Stimulated activated naive CD4-positive, alpha-beta T cell (primary cell): ENCODE results near the gene LASP1NB.
"Not testable (repeated sequence)": the region's sequence is repeated elsewhere in the genome, so short reads cannot be mapped to it uniquely, and the experiment has no call there.

Source experiments
- DNase-seq, 6 experiments: peaks; one replicate each; lab custom pipeline; 2025; lab: John Stamatoyannopoulos, UW

The LASP1NB gene

DNA sequence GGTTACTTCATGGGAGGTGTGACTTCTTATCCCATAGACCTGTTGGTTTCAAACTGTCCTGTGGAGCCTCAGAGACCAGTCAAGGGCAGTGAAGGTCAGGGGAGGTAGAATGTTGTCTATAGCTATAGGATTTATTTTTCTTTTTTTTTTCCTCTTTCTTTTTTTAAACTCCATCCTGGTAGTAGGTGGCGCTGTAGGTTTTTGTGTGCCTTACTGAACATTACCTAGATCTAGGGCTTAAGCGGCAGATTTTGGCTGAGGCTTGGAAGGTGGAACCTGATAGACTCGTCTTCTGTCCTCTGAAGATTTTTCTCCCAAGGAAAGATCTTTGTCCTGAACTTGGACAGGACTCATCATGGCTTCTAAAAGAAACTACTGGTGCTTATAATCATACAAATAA is 8.2 kb upstream of the LASP1NB start:
- DNase-seq, result no peak

DNA sequence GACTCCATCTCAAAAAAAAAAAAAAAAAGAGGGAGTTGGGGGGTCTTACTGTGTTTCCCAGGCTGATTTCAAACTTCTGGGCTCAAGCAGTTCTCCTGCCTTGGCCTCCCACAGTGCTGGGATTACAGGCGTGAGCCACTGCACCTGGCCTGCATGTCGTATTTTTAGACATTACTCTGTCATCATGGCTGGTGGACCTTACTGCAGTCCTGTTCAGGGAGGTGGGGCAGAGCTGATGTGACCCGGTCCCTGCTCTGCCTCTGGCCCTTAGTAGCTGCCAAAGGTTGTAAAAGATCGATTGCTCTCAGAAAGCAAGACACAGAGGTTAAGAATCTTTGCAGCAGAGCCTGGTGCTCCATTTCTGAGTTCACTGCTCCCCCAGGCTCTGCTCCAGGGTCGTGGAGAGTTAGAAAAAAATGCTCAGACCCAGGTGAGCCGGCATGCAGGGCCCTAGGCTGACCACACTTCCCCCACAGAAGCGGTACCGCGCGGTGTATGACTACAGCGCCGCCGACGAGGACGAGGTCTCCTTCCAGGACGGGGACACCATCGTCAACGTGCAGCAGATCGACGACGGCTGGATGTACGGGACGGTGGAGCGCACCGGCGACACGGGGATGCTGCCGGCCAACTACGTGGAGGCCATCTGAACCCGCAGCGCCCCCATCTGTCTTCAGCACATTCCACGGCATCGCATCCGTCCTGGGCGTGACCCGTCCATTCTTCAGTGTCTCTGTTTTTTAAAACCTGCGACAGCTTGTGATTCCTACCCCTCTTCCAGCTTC is 7.1 kb upstream of the LASP1NB start:
- DNase-seq, result no peak

DNA sequence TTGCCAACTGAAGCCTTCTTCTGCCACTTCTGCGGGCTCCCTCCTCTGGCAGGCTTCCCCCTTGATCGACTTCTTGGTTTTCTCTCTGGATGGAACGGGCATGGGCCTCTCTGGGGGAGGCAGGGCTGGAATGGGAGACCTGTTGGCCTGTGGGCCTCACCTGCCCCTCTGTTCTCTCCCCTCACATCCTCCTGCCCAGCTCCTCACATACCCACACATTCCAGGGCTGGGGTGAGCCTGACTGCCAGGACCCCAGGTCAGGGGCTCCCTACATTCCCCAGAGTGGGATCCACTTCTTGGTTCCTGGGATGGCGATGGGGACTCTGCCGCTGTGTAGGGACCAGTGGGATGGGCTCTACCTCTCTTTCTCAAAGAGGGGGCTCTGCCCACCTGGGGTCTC is 6.5 kb upstream of the LASP1NB start:
- DNase-seq, result no peak

DNA sequence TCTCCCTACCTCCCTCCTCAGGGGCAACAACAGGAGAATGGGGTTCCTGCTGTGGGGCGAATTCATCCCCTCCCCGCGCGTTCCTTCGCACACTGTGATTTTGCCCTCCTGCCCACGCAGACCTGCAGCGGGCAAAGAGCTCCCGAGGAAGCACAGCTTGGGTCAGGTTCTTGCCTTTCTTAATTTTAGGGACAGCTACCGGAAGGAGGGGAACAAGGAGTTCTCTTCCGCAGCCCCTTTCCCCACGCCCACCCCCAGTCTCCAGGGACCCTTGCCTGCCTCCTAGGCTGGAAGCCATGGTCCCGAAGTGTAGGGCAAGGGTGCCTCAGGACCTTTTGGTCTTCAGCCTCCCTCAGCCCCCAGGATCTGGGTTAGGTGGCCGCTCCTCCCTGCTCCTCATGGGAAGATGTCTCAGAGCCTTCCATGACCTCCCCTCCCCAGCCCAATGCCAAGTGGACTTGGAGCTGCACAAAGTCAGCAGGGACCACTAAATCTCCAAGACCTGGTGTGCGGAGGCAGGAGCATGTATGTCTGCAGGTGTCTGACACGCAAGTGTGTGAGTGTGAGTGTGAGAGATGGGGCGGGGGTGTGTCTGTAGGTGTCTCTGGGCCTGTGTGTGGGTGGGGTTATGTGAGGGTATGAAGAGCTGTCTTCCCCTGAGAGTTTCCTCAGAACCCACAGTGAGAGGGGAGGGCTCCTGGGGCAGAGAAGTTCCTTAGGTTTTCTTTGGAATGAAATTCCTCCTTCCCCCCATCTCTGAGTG is 5.9 kb upstream of the LASP1NB start:
- no peak for DNase-seq

- DNase-seq, result no peak
These were observed 4.8 kb upstream of the LASP1NB start for GRCh38 chr17:38920374-38921291.

DNA sequence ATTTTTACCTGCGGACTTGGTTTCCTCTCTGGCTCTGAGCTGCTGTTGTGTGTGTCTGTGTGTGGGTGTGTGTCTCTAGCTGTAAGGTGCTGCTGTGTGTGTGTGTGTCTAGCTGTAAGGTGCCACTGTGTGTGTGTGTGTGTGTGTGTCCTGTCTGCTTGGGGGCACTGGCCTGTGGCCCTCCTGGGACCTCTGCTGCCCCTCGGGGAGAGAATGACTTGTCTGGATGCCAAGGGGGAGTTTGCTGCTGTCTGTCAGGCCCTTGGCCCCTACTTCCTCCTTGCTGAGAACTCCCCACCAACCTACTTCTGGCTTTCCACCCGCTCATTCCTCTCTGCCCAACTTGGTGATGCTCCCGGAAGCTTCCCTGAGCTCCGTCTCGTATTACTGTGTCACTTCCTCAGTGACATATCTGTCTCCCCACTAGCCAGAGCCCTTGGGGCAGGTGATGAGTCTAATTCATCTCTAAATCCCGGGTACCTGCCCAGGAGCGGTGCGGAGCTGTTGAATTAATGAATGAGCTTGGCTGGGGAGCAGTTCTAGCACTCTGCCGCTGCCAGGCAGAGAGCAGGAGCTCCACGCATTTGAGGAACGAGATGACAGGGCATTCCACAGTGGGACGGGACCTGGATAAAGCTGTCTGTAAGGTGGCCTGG is 3.5 kb upstream of the LASP1NB start:
- no peak for DNase-seq

GRCh38 chr17:38922538-38923297 is 2.7 kb upstream of the LASP1NB start:
- no peak for DNase-seq

DNA sequence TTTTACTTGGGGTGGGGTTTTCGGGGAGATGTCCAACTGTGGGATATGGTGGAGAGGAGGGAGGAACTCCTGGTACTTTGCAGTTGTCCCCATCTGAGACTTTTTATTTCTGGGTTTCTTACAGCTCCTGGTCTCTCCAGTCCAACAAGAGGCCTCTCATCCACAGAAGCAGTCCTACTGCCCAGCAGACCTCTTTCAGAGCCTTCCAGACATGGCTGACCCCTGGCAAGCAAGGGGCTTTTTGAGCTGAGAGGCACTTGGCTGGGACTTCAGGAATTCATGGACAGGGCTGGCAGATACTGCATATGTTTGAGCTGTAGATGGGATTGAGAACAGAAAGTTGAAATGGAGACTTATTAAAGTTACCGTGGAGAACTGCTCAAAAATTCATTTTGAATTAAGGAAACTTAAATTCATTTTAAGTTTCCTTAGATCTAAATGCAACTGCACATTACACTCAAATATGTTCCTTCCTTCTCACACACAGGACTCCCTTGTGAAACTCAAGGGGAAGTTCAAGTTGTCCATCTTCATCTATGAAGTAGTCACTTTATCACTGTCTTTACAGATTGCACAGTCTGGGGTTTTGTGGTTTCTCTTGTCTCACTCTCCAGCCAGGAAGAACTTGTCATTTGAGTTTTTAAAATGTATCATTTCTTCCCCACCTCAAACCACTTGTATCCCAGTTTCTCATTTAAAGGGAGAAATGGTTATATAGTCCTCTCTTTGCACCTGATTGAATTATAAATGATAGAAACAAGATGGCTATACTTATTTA is 1.1 kb downstream of the LASP1NB start:
- no peak for DNase-seq

DNA sequence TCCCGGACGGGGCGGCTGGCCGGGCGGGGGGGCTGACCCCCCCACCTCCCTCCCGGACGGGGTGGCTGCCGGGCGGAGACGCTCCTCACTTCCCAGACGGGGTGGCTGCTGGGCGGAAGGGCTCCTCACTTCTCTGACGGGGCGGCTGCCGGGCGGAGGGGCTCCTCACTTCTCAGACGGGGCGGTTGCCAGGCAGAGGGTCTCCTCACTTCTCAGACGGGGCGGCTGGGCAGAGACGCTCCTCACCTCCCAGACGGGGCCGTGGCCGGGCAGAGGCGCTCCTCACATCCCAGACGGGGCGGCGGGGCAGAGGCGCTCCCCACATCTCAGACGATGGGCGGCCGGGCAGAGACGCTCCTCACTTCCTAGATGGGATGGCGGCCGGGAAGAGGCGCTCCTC is 5.4 kb downstream of the LASP1NB start:
- DNase-seq, result not testable (repeated sequence)

GRCh38 chr17:38933962-38934361 is 8.5 kb downstream of the LASP1NB start:
- DNase-seq, result not testable (repeated sequence)

DNA sequence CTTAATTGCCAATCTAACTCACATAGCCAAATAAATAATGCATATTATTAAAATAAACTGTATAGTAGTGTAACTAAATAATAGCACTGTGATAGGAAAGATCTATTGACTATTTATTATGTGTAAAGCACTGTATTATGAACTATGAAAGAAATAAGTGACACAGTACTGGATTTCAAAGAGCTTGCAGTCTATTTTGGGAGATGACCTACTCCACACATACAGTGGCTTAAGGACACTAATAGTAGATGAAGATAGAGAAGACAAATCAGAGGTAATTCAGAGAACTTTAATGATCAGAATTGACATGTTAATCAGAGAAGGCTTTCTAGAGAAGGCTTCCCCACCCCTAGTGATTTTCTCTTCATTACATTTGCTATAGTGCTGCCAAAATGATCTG is 14.6 kb downstream of the LASP1NB start:
- DNase-seq, result no peak

GRCh38 chr17:38940404-38940803 is 15.0 kb downstream of the LASP1NB start:
- DNase-seq, result no peak

- no peak for DNase-seq
These were observed 17.4 kb downstream of the LASP1NB start for GRCh38 chr17:38942696-38943334.

DNA sequence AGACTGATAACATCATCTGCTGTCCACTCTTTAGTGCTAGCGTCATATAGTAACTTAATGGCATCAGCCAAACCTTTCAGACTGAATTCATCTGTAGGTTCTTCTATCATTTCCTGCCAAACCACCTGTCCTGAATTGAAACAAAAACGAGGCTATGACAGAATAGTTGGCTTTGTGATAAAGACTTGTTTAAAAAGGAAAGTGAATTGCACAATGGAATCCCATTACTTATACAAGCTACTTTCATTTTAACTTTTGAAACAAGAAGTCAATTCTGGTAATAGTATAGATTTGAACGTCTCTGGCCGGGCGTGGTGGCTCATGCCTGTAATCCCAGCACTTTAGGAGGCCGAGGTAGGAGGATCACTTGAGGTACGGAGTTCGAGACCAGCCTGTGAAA is 18.2 kb downstream of the LASP1NB start:
- DNase-seq, result no peak

DNA sequence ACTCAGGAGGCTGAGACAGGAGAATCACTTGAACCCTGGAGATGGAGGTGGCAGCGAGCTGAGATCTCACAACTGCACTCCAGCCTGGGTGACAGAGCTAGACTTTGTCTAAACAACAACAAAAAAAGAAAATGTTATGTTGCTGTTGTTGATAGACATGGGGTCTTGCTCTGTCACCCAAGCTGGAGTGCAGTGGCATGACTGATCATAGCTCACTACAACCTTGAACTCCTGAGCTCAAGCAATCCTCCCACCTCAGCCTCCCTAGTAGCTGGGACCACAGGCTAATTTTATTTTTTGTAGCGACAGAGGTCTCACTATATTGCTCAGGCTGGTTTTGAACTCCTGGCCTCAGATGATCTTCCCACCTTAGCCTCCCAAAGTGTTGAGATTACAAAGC is 21.8 kb downstream of the LASP1NB start:
- no peak for DNase-seq

GRCh38 chr17:38953800-38954199 is 28.4 kb downstream of the LASP1NB start:
- DNase-seq, result not testable (repeated sequence)

GRCh38 chr17:38958326-38958725 is 32.9 kb downstream of the LASP1NB start:
- no peak for DNase-seq

DNA sequence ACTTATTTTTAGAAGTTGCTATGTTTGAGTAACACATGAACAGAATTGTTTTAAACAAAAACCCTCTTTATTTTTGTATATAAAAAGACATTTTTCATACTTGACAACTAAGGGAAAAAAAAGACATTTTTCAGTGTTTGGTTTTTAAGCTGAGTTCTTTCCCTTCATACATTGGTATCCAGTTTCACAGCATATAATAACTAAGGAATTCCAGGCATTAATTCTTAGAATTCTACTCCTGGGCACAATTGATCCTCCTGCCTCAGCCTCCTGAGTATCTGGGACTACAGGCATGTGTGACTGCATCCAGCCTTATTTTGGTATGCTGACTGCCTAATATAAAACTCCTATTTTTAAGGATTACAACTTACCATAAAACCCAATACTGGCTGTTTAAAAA is 33.3 kb downstream of the LASP1NB start:
- no peak for DNase-seq

GRCh38 chr17:38959508-38959907 is 34.1 kb downstream of the LASP1NB start:
- no peak for DNase-seq

- peak in 3 of 6 experiments; percentile 34 to 43 (median 41) for DNase-seq
These were observed 35.0 kb downstream of the LASP1NB start for GRCh38 chr17:38960402-38960801.
